GM18508 (cell line): Measurements from ENCODE around the gene TM9SF2.

Source experiments
- ATAC-seq: cut with Tn5 transposase; IDR thresholded peaks from one replicate; pipeline ENCODE4 v1.9.1; 2021; ENCODE audit warnings: moderate number of reproducible peaks; ENCODE audit not compliant: insufficient read depth, unreplicated experiment

Gene TM9SF2

GRCh38 chr13:99610702-99611289 lies 109.5 kb downstream of the TM9SF2 start:
- ATAC-seq: no peak
